HFF-Myc (cell line): Measurements from ENCODE around the gene OR5K3.

Experiments used
- DNase-seq: peaks from one replicate; pipeline ENCODE4 v3.0.0-alpha.2; 2011; ENCODE audit warnings: low read depth; ENCODE audit errors: extremely low read depth
- H3K4me3 ChIP-seq: replicated peaks from 2 replicates; pipeline ENCODE4 v1.5.1; 2011; ENCODE audit warnings: low read depth, mild to moderate bottlenecking, control low read depth, low read length
- TF ChIP-seq, protein P1 (sequence below): IDR thresholded peaks from 2 replicates; pipeline ENCODE4 v1.5.1; 2012; ENCODE audit warnings: mild to moderate bottlenecking, low read depth, low read length, control low read depth; ENCODE audit errors: missing control alignments

The OR5K3 gene

DNA sequence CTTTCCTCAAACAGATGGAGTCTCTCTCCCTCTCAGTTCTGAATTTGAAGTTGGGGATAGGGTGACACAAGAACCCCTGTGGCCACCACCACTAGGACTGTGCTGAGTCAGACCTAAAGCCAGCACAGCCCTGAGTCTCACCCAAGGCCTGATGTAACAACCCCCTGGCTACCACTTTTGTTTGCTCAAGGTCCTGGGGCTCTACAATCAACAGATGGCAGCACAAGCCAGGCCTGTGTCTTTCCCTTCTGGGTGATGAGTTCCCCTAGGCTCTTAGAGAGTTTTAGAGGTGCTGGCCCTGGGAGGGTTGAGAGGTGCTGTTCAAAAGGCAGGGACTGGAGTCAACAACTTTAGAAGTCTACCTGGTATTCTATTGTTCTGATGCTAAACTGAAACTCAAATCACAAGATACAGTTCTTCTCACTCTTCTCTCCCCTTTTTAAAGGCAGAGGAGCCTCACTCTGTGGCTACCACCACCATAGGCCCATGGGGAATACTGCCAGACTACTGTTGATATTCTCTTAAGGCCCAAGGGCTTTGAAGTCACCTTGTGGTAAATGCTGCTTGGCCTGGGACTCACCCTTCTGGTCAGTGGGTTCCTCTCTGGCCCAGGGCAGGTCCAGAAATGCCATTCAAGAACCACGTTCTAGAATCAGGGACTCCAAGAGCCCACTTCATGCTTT lies 30.3 kb upstream of the OR5K3 start:
- H3K4me3 ChIP-seq, result no peak overlapping the region
- TF ChIP-seq, protein P1, sequence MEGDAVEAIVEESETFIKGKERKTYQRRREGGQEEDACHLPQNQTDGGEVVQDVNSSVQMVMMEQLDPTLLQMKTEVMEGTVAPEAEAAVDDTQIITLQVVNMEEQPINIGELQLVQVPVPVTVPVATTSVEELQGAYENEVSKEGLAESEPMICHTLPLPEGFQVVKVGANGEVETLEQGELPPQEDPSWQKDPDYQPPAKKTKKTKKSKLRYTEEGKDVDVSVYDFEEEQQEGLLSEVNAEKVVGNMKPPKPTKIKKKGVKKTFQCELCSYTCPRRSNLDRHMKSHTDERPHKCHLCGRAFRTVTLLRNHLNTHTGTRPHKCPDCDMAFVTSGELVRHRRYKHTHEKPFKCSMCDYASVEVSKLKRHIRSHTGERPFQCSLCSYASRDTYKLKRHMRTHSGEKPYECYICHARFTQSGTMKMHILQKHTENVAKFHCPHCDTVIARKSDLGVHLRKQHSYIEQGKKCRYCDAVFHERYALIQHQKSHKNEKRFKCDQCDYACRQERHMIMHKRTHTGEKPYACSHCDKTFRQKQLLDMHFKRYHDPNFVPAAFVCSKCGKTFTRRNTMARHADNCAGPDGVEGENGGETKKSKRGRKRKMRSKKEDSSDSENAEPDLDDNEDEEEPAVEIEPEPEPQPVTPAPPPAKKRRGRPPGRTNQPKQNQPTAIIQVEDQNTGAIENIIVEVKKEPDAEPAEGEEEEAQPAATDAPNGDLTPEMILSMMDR, result no peak
- DNase-seq, result no peak

DNA sequence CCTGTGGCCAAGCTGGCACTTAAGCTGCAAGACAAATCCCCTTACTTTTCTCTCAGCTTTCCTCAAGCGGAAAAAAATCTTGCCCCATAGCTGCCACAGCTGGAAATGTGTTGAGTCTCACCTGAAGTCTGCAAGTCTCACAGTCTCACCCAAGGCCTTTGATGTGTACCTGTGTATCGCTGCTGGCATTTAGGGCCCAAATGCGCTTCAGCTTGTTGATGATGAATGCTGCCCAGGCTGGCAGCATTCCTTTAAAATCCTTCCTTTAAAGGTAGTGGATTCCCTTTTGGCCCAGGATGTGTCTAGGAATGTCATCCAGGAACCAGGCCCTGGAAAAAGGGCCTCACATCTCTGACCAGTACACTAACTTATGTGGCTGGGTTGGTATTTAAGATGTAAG lies 29.8 kb upstream of the OR5K3 start:
- TF ChIP-seq, protein P1, result no peak

DNA sequence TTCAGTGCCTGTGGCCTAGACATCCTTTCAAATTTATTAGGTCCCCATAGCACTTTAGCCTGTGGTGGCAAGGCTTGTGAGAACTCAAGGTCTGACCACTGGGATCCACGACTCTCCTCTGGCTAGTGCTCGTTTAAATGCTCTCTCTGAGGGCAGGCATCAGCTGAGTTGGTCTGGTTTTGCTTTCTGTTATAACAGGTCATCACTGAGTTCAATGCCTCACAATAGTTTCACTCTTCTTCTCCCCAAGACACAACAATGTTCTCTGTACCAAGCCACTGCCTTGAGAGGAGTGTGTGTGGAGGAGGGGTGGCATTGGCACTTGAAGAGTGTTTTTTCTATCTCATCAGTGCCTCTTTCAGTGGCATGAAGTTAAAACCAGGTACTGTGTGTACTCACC lies 29.2 kb upstream of the OR5K3 start:
- DNase-seq, result no peak
- no peak overlapping the region for H3K4me3 ChIP-seq
- TF ChIP-seq, protein P1, result no peak

More for the DNA sequence above, 29.8 kb upstream of the OR5K3 start:
- no peak for DNase-seq
- H3K4me3 ChIP-seq, result no peak overlapping the region

DNA sequence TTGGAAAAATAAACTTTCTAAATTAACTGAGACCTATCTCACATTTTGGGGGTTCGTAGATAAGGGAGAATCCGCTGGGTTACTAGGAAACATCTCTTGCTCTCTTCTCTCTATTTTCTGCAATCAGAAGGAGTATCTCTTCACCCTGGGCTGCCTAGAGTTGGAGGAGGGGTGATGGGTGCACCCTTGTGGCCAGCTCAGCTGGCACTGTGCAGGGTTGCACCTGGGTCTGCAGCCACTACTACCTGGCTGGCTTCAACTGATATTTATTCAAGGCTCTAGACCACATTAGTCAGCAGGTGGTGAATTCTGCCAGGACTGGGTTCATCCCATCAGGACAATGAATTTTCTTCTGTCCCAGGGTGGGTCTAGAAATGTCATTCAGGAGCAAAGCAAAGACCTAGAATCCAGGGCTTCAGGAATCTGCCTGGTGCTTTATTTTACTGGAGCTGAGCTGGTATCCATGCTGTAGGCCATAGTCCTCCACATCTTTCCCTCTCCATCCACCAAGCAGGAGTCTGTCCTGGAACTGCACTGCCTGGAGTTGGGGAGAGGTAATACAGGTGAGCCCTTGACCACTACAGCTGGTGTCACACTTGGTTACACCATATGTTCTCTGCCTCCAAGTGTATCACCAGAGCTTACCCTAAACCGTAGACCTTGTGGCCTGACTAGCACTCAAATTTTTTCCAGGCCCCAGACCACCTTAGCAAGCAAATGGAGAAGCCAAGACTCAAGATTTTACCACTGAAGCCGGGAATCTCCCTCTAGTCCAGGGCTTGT lies 22.8 kb upstream of the OR5K3 start:
- no peak overlapping the region for H3K4me3 ChIP-seq
- DNase-seq, result no peak
- TF ChIP-seq, protein P1, result no peak

DNA sequence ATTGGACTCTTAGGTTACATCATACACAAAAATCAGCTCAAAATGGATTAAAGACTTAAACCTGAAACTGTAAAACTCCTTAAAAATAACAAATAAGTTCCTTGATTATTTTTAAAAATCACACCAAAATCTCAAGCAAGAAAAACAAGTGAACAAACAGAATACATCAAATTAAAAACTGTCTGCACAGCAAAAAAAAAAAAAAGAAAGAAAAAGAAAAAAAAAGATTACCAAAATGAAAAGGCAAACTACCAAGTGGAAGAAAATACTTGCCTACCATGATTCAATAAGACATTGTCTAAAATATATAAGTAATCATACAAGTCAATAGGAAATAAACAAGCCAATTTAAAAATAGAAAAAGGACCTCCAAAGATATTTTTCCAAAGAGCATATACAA lies 19.3 kb upstream of the OR5K3 start:
- DNase-seq, result no peak
- TF ChIP-seq, protein P1, result no peak
- no peak overlapping the region for H3K4me3 ChIP-seq

DNA sequence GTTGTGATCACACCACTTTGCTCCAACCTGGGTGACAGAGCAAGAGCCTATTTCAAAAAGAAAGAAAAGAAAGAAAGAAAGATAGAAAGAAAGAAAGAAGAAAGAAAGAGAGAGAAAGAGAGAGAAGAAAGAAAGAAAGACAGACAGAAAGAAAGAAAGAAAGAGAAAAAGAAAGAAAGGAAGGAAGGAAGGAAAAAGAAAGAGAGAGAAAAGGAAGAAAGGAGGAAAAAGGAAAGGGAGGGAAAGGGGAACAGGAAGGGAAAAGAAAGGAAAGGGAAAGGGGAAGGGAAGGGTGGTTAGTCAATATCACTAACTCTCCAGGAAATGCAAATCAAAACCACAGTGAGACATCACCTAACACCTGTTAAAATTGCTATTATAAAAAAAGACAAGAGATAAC lies 18.6 kb upstream of the OR5K3 start:
- H3K4me3 ChIP-seq, result no peak overlapping the region
- TF ChIP-seq, protein P1, result no peak
- no peak for DNase-seq

DNA sequence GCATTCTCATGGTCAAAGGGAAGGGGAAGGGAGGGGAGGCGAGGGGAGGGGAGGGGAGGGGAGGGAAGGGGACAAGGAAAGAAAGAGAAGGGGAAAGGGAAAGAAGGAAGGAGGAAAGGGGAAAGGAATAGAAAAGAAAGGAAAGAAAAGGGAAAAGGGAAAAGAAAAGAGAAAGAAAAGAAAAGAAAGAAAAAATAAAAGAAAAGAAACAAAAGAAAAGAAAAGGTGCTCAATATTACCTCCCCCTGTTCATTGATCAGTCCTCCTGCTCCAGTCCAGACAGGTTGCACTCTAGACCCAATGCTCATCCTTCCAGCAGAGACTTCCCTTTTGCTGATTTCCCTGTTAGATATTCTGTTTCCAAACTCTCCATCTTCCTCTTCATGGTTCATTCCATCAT lies 18.0 kb upstream of the OR5K3 start:
- DNase-seq, result no peak
- no peak overlapping the region for H3K4me3 ChIP-seq
- TF ChIP-seq, protein P1, result no peak
